Spleen (tissue), 11 donors: ENCODE data around the gene PDZD2. TPM values are rescaled to one million over a fixed set of nuclear protein-coding genes. Genes with fewer than 3 reads are reported as not detected.

ENCODE experiments used
- DNase-seq: peaks from one replicate; pipeline ENCODE4 v3.0.0-alpha.2; 2020
- H3K27ac ChIP-seq, 8 donors: fragments of 200-600 bp; sonication (generic) in 7 of 8; 1 replicate in 4 of 8; 2 replicates in 4 of 8; pipeline versions ENCODE4 v1.5.0 to v1.8.0; 2016 to 2021; ENCODE audit warnings: inconsistent platforms in 4 of 8, mild to moderate bottlenecking in 4 of 8, moderate library complexity in 1 of 8
- H3K27me3 ChIP-seq, 7 donors: fragments of 200-600 bp; sonication (generic) in 6 of 7; replicated peaks in 1 of 7; 1 replicate in 4 of 7; 2 replicates in 3 of 7; pipeline versions ENCODE4 v1.5.0 to v1.8.0; 2016 to 2021; ENCODE audit warnings: inconsistent platforms in 3 of 7, mild to moderate bottlenecking in 1 of 7
- H3K36me3 ChIP-seq, 6 donors: fragments of 200-600 bp; sonication (generic) in 5 of 6; 1 replicate in 4 of 6; 2 replicates in 2 of 6; pipeline versions ENCODE4 v1.5.0 to v1.8.0; 2016 to 2021; ENCODE audit warnings: inconsistent platforms in 2 of 6
- H3K4me1 ChIP-seq, 6 donors: fragments of 200-600 bp; sonication (generic) in 5 of 6; 1 replicate in 3 of 6; 2 replicates in 3 of 6; pipeline versions ENCODE4 v1.5.0 to v1.8.0; 2016 to 2021; ENCODE audit warnings: inconsistent platforms in 3 of 6
- H3K4me3 ChIP-seq, 8 donors: fragments of 200-600 bp; sonication (generic) in 7 of 8; 1 replicate in 4 of 8; 2 replicates in 4 of 8; pipeline versions ENCODE4 v1.5.0 to v1.8.0; 2016 to 2021; ENCODE audit warnings: inconsistent platforms in 4 of 8, mild to moderate bottlenecking in 4 of 8, moderate library complexity in 2 of 8
- H3K9me3 ChIP-seq, 8 donors: fragments of 200-600 bp; sonication (generic) in 7 of 8; 1 replicate in 4 of 8; 2 replicates in 4 of 8; pipeline versions ENCODE4 v1.5.0 to v1.8.0; 2016 to 2021; ENCODE audit warnings: inconsistent platforms in 4 of 8
- CTCF ChIP-seq, 11 experiments: fragments of 200-600 bp in 7 of 11; fragments of 450-650 bp in 4 of 11; sonication (generic) in 4 of 11; IDR thresholded peaks in 8 of 11; conservative IDR thresholded peaks in 3 of 11; 1 replicate in 7 of 11; 2 replicates in 4 of 11; pipeline versions ENCODE4 v1.4.0 to v1.8.0; 2016 to 2021; ENCODE audit warnings: antibody characterized with exemption in 11 of 11, inconsistent platforms in 4 of 11, mild to moderate bottlenecking in 1 of 11
- POLR2A ChIP-seq, 3 donors: fragments of 450-650 bp; IDR thresholded peaks; one replicate each; pipeline ENCODE4 v1.5.1; 2017; ENCODE audit warnings: antibody characterized with exemption in 3 of 3, mild to moderate bottlenecking in 1 of 3
- POLR2AphosphoS5 ChIP-seq, 3 donors: sonication (generic); formaldehyde crosslinking; IDR thresholded peaks; one replicate each; pipeline ENCODE4 v1.5.1; 2017; ENCODE audit warnings: antibody characterized with exemption in 3 of 3
- WGBS, 5 donors: extraction: QIAGEN DNeasy Blood & Tissue Kit in 3 of 5; methylation state at CpG; one replicate each; pipeline versions ENCODE4 v1.1.5 to v1.1.7; 2013 to 2018; 5-methylcytosine and 5-hydroxymethylcytosine counted together
- intact Hi-C: fragments of 100-400 bp; cut with DNase I; formaldehyde crosslinking; loops from one replicate; pipeline ENCODE4 v1.15.0; 2023; ENCODE audit warnings: low total_unique reads
- polyA plus RNA-seq, 3 donors: library from polyadenylated mRNA; stranded (reverse); fragments of 200-250 nt; gene quantifications; one replicate each; pipeline ENCODE4 v1.2.1, GENCODE V29; 2013
- total RNA-seq, 7 donors: library from RNA; depleted of rRNA in 3 of 7; stranded (reverse); fragments of >200 nt in 3 of 7; fragmentation: NEBNext Ultra II Directional in 4 of 7; extraction: Animal tissue kit (Norgen Biotek cat#: 25700) in 4 of 7; gene quantifications; one replicate each; pipeline versions ENCODE4 v1.1.0 to v1.2.1, GENCODE V29; 2016 to 2021
- donor health status: healthy with polysubstance abuse.
- donor health status: DM: no; HTN: no; CAD: no; lungs with moderate emphysema.
- donor health status: DM: no; HTN: no; CAD: no.
- donor health status: Bipolar disorder and iron deficiency.
- donor health status: healthy.
- donor health status: DM: no; HTN: no; CAD: no.
- donor health status: DM: yes; HTN: yes; CAD: no.

Gene PDZD2
- total and polyA plus RNA-seq, 10 donors: 0.09 to 4.7 (median 2.4) TPM

- Histone ChIP-seq H3K36me3 (peaks cover 0 to 16% (median 0%) of the 10 kb centered on the region in 6 donors), H3K4me3 (no peak overlapping the region), H3K27ac (no peak overlapping the region), H3K4me1 (peaks cover 19 to 91% (median 63%) of the 10 kb centered on the region in 6 donors), H3K9me3 (no peaks in the 10 kb centered on the region), H3K27me3 (no peaks in the 10 kb centered on the region)
- no peak for TF ChIP-seq POLR2A (IDR thresholded peaks at IDR 0.05)
- TF ChIP-seq CTCF (IDR thresholded peaks at IDR 0.05 in 8 of 11, conservative IDR thresholded peaks at IDR 0.05 in 3 of 11): no peak
- TF ChIP-seq POLR2AphosphoS5 (IDR thresholded peaks at IDR 0.05): no peak
- WGBS, 5 donors: 90 to 96% (median 93%) methylated on average over 9 of the region's 9 CpGs
- intact Hi-C loops: no loop called here
- DNase-seq: no peak
Observed at GRCh38 chr5:32156635-32157034, 517.7 kb downstream of the PDZD2 start.

- no peak overlapping the region for H3K4me3 ChIP-seq
- no peak for TF ChIP-seq POLR2AphosphoS5 (IDR thresholded peaks at IDR 0.05)
- no peak for TF ChIP-seq CTCF (IDR thresholded peaks at IDR 0.05 in 8 of 11, conservative IDR thresholded peaks at IDR 0.05 in 3 of 11)
- no peak for TF ChIP-seq POLR2A (IDR thresholded peaks at IDR 0.05)
- H3K36me3 ChIP-seq: peaks cover 0 to 18% (median 0%) of the 10 kb centered on the region in 6 donors
- H3K27me3 ChIP-seq: no peaks in the 10 kb centered on the region
- H3K9me3 ChIP-seq: no peaks in the 10 kb centered on the region
- H3K4me1 ChIP-seq: peaks cover 18 to 90% (median 61%) of the 10 kb centered on the region in 6 donors
- no peak for DNase-seq
- intact Hi-C loops: no loop called here
- no peak overlapping the region for H3K27ac ChIP-seq
- WGBS, 5 donors: 88 to 92% (median 89%) methylated on average over 4 of the region's 4 CpGs
Observed at GRCh38 chr5:32157078-32157477, 518.1 kb downstream of the PDZD2 start.

GRCh38 chr5:32158679-32158975 lies 519.7 kb downstream of the PDZD2 start:
- no peak overlapping the region for H3K27ac ChIP-seq
- no peak overlapping the region for H3K4me3 ChIP-seq
- no peak for DNase-seq
- WGBS, 5 donors: 90 to 96% (median 93%) methylated on average over 2 of the region's 2 CpGs
- H3K36me3 ChIP-seq: peaks cover 0 to 18% (median 0%) of the 10 kb centered on the region in 6 donors
- H3K4me1 ChIP-seq: peaks cover 18 to 90% (median 60%) of the 10 kb centered on the region in 6 donors
- TF ChIP-seq CTCF (IDR thresholded peaks at IDR 0.05 in 8 of 11, conservative IDR thresholded peaks at IDR 0.05 in 3 of 11): no peak
- no peak for TF ChIP-seq POLR2A (IDR thresholded peaks at IDR 0.05)
- no peak for TF ChIP-seq POLR2AphosphoS5 (IDR thresholded peaks at IDR 0.05)
- no peaks in the 10 kb centered on the region for H3K9me3 ChIP-seq
- no peaks in the 10 kb centered on the region for H3K27me3 ChIP-seq
- intact Hi-C loops: no loop called here

GRCh38 chr5:32159328-32160072 lies 520.6 kb downstream of the PDZD2 start:
- TF ChIP-seq POLR2A (IDR thresholded peaks at IDR 0.05): no peak
- TF ChIP-seq POLR2AphosphoS5 (IDR thresholded peaks at IDR 0.05): no peak
- no peak for TF ChIP-seq CTCF (IDR thresholded peaks at IDR 0.05 in 8 of 11, conservative IDR thresholded peaks at IDR 0.05 in 3 of 11)
- DNase-seq: no peak
- H3K27ac ChIP-seq: no peak overlapping the region
- H3K4me1 ChIP-seq: peaks cover 17 to 90% (median 59%) of the 10 kb centered on the region in 6 donors
- H3K9me3 ChIP-seq: no peaks in the 10 kb centered on the region
- intact Hi-C loops: no loop called here
- 70 to 76% (median 70%) methylated on average over 2 of the region's 2 CpGs for WGBS, 5 donors
- H3K36me3 ChIP-seq: peaks cover 0 to 18% (median 0%) of the 10 kb centered on the region in 6 donors
- H3K27me3 ChIP-seq: no peaks in the 10 kb centered on the region
- no peak overlapping the region for H3K4me3 ChIP-seq
